Mesenchymal stem cell (in vitro differentiated cells and primary cell): Measurements from ENCODE around the gene GNL1. TPM values are rescaled to one million over a fixed set of nuclear protein-coding genes. Genes with fewer than 3 reads are reported as not detected.

ENCODE experiments used
- DNase-seq: peaks from one replicate; pipeline ENCODE4 v3.0.0-alpha.2; 2013
- H2AFZ ChIP-seq: one replicate; pipeline ENCODE4 v1.6.1; 2013; ENCODE audit warnings: low read depth, mild to moderate bottlenecking, control low read depth, inconsistent platforms, low read length, moderate library complexity
- H2AK5ac ChIP-seq: 2 replicates; pipeline ENCODE4 v1.6.1; 2013; ENCODE audit warnings: low read length, moderate library complexity, mild to moderate bottlenecking, inconsistent platforms; ENCODE audit not compliant: severe bottlenecking
- H2BK120ac ChIP-seq: one replicate; pipeline ENCODE4 v1.6.1; 2013; ENCODE audit warnings: low read depth, mild to moderate bottlenecking, inconsistent platforms, low read length, moderate library complexity
- H2BK12ac ChIP-seq, 2 experiments: one replicate each; pipeline ENCODE4 v1.6.1; 2013; ENCODE audit warnings: inconsistent platforms in 2 of 2, low read length in 2 of 2, mild to moderate bottlenecking in 2 of 2, moderate library complexity in 2 of 2, control low read depth in 1 of 2
- H2BK15ac ChIP-seq: one replicate; pipeline ENCODE4 v1.6.1; 2013; ENCODE audit warnings: mild to moderate bottlenecking, low read depth, inconsistent platforms; ENCODE audit not compliant: poor library complexity, severe bottlenecking
- H2BK5ac ChIP-seq: 2 replicates; pipeline ENCODE4 v1.6.1; 2013; ENCODE audit warnings: low read depth, mild to moderate bottlenecking, low read length, control low read depth, inconsistent platforms; ENCODE audit not compliant: poor library complexity, severe bottlenecking
- H3K14ac ChIP-seq, 2 experiments: one replicate each; pipeline ENCODE4 v1.6.1; 2013; ENCODE audit warnings: inconsistent platforms in 2 of 2, low read length in 2 of 2, control low read depth in 1 of 2, mild to moderate bottlenecking in 1 of 2, moderate library complexity in 1 of 2
- H3K18ac ChIP-seq, 2 experiments: one replicate each; pipeline ENCODE4 v1.6.1; 2013; ENCODE audit warnings: inconsistent platforms in 2 of 2, low read length in 2 of 2, control low read depth in 1 of 2, low read depth in 1 of 2, mild to moderate bottlenecking in 1 of 2
- H3K23ac ChIP-seq, 2 experiments: one replicate each; pipeline ENCODE4 v1.6.1; 2013; ENCODE audit warnings: inconsistent platforms in 2 of 2, low read length in 2 of 2, mild to moderate bottlenecking in 2 of 2, moderate library complexity in 2 of 2, control low read depth in 1 of 2
- H3K27ac ChIP-seq: 2 replicates; pipeline ENCODE4 v1.5.1; 2013; ENCODE audit warnings: mild to moderate bottlenecking, moderate library complexity, low read length, control low read depth, inconsistent platforms; ENCODE audit not compliant: poor library complexity, severe bottlenecking
- H3K27me3 ChIP-seq, 2 experiments: 2 replicates each; pipeline versions ENCODE4 v1.6.1 to v1.7.0; 2013; ENCODE audit warnings: low read length in 2 of 2, mild to moderate bottlenecking in 2 of 2, moderate library complexity in 2 of 2, control low read depth in 1 of 2, inconsistent platforms in 1 of 2; ENCODE audit not compliant: control insufficient read depth in 1 of 2, insufficient read depth in 1 of 2
- H3K36me3 ChIP-seq, 2 experiments: 2 replicates each; pipeline versions ENCODE4 v1.6.1 to v1.7.0; 2013; ENCODE audit warnings: low read length in 2 of 2, control low read depth in 1 of 2, inconsistent platforms in 1 of 2, low read depth in 1 of 2, mild to moderate bottlenecking in 1 of 2; ENCODE audit not compliant: insufficient read depth in 2 of 2, control insufficient read depth in 1 of 2
- H3K4ac ChIP-seq, 2 experiments: one replicate each; pipeline ENCODE4 v1.6.1; 2013; ENCODE audit warnings: inconsistent platforms in 2 of 2, low read length in 2 of 2, mild to moderate bottlenecking in 2 of 2, moderate library complexity in 2 of 2, control low read depth in 1 of 2, low read depth in 1 of 2
- H3K4me1 ChIP-seq: 2 replicates; pipeline ENCODE4 v1.6.1; 2013; ENCODE audit warnings: low read depth, low read length, control low read depth; ENCODE audit not compliant: control insufficient read depth, insufficient read depth
- H3K4me2 ChIP-seq: 2 replicates; pipeline ENCODE4 v1.6.1; 2013; ENCODE audit warnings: low read length, mild to moderate bottlenecking, inconsistent platforms; ENCODE audit not compliant: poor library complexity, severe bottlenecking
- H3K4me3 ChIP-seq, 2 experiments: 2 replicates each; pipeline versions ENCODE4 v1.5.1 to v1.7.0; 2013; ENCODE audit warnings: low read length in 2 of 2, mild to moderate bottlenecking in 2 of 2, control low read depth in 1 of 2, low read depth in 1 of 2; ENCODE audit not compliant: insufficient read depth in 1 of 2
- H3K79me1 ChIP-seq: replicated peaks from 2 replicates; pipeline ENCODE4 v1.6.1; 2013; ENCODE audit warnings: mild to moderate bottlenecking, control low read depth, low read length, inconsistent platforms; ENCODE audit not compliant: poor library complexity, severe bottlenecking
- H3K9ac ChIP-seq: 2 replicates; pipeline ENCODE4 v1.7.0; 2013; ENCODE audit warnings: mild to moderate bottlenecking, low read length, moderate library complexity
- H3K9me3 ChIP-seq: 2 replicates; pipeline ENCODE4 v1.7.0; 2013; ENCODE audit warnings: mild to moderate bottlenecking, low read length; ENCODE audit not compliant: control insufficient read depth
- H4K8ac ChIP-seq: one replicate; pipeline ENCODE4 v1.6.1; 2013; ENCODE audit warnings: inconsistent platforms, mild to moderate bottlenecking, low read length, moderate library complexity
- H4K91ac ChIP-seq: one replicate; pipeline ENCODE4 v1.6.1; 2013; ENCODE audit warnings: mild to moderate bottlenecking, low read length, inconsistent platforms
- WGBS: methylation state at CpG from one replicate; pipeline ENCODE4 v1.1.7; 2013; ENCODE audit warnings: mixed read lengths; 5-methylcytosine and 5-hydroxymethylcytosine counted together
- polyA plus RNA-seq, 2 experiments: library from polyadenylated mRNA; stranded (reverse); fragments of 200-250 nt; gene quantifications; one replicate each; pipeline ENCODE4 v1.2.3, GENCODE V29; 2013

The GNL1 gene, protein sequence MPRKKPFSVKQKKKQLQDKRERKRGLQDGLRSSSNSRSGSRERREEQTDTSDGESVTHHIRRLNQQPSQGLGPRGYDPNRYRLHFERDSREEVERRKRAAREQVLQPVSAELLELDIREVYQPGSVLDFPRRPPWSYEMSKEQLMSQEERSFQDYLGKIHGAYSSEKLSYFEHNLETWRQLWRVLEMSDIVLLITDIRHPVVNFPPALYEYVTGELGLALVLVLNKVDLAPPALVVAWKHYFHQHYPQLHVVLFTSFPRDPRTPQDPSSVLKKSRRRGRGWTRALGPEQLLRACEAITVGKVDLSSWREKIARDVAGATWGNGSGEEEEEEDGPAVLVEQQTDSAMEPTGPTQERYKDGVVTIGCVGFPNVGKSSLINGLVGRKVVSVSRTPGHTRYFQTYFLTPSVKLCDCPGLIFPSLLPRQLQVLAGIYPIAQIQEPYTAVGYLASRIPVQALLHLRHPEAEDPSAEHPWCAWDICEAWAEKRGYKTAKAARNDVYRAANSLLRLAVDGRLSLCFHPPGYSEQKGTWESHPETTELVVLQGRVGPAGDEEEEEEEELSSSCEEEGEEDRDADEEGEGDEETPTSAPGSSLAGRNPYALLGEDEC
- 38.9 TPM for polyA plus RNA-seq (2013, experiment 1 of 2)
- 36.3 TPM for polyA plus RNA-seq (2013, experiment 2 of 2)

DNA sequence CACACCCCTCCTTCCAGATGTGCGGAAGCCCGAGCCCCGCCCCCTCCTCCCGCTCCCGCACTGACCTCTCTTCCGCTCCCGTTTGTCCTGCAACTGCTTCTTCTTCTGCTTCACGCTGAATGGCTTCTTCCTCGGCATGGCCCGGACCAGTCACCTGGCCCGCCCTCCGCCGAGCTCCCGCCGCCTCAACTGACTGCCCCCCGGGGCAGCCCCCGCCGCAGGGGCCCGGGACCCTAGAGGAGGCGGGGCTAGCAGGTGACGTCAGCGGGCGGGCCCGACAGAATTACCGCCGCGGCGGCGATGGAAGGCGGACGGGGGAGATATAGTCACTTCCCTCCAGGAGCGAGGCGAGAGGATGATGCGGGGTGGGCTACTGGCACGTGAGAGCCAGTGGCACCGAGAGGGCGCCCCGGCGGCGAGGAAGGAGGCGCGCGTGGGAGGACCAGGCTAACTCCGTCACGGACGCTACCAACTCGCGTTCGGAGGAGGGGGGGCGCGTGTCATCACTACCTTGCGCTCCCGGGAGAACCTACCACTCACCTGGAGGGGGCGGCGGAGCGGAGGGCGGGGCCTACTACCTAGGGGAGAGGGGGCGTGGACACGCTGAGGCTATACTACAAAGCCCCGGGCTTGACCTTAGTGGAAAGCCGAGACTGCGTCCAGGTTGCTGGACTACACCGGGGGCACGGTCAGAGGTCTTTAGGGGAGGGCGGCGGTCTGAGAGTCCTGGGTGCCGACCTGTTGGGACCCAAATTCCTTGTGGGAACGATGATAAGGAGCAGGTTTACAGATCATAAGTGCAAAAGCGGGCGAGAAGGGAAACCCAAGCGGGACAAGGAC lies at the start of gene GNL1:
GNL1 (minus strand) TSS at position 424 of the 840 bp plus-strand sequence; CDS start at position 138, 286 bp downstream.
- peak within 1 kb of the TSS; percentile 98 for H4K8ac ChIP-seq
- peaks cover 37% of the 10 kb centered on the region for H3K79me1 ChIP-seq
- H4K91ac ChIP-seq = peak within 1 kb of the TSS; percentile 94
- peak within 1 kb of the TSS; percentile 89 to 95 for H3K4ac ChIP-seq
- H3K23ac ChIP-seq = peak within 1 kb of the TSS in 1 of 2 experiments; percentile 81
- H3K18ac ChIP-seq = peak within 1 kb of the TSS; percentile 91 to 99
- H2BK15ac ChIP-seq = peak within 1 kb of the TSS; percentile 99
- H3K36me3 ChIP-seq = peaks cover 25 to 50% of the 10 kb centered on the region in 2 experiments
- peak within 1 kb of the TSS; percentile 80 for H3K27ac ChIP-seq
- H3K9ac ChIP-seq = peak within 1 kb of the TSS; percentile 96
- peak within 1 kb of the TSS; percentile 97 for H2AFZ ChIP-seq
- WGBS = 1% methylated on average over 69 of the region's 71 CpGs
- peaks cover 4% of the 10 kb centered on the region for H3K4me1 ChIP-seq
- peak within 1 kb of the TSS in 1 of 2 experiments; percentile 98 for H3K14ac ChIP-seq
- H3K9me3 ChIP-seq = no peaks in the 10 kb centered on the region
- peak within 1 kb of the TSS; percentile 64 for H2BK120ac ChIP-seq
- H2BK12ac ChIP-seq = peak within 1 kb of the TSS; percentile 18 to 90
- H3K4me3 ChIP-seq = peak within 1 kb of the TSS; percentile 83 to 95
- H3K27me3 ChIP-seq = no peaks in the 10 kb centered on the region
- H2AK5ac ChIP-seq = peak within 1 kb of the TSS; percentile 41
- peak within 1 kb of the TSS; percentile 97 for H3K4me2 ChIP-seq
- DNase-seq = peak; percentile 93
- peak within 1 kb of the TSS; percentile 81 for H2BK5ac ChIP-seq

GRCh38 chr6:30603961-30604360 lies 47.7 kb upstream of the GNL1 start:
- H2BK5ac ChIP-seq = no peak overlapping the region
- no peak overlapping the region for H3K18ac ChIP-seq
- H3K4me2 ChIP-seq = no peak overlapping the region
- H2AFZ ChIP-seq = no peak overlapping the region
- no peak for DNase-seq
- H3K36me3 ChIP-seq = peaks cover 64 to 87% of the 10 kb centered on the region in 2 experiments
- H3K14ac ChIP-seq = no peak overlapping the region
- WGBS = 96% methylated on average over 13 of the region's 13 CpGs
- no peaks in the 10 kb centered on the region for H3K27me3 ChIP-seq
- H3K9me3 ChIP-seq = no peaks in the 10 kb centered on the region
- H3K27ac ChIP-seq = no peak overlapping the region
- H2BK15ac ChIP-seq = no peak overlapping the region
- H4K91ac ChIP-seq = no peak overlapping the region
- H3K79me1 ChIP-seq = peaks cover 33% of the 10 kb centered on the region
- no peak overlapping the region for H2AK5ac ChIP-seq
- H3K23ac ChIP-seq = no peak overlapping the region
- H3K4me1 ChIP-seq = no peaks in the 10 kb centered on the region
- H3K4me3 ChIP-seq = no peak overlapping the region
- no peak overlapping the region for H3K9ac ChIP-seq
- no peak overlapping the region for H3K4ac ChIP-seq
- H4K8ac ChIP-seq = no peak overlapping the region
- no peak overlapping the region for H2BK120ac ChIP-seq
- H2BK12ac ChIP-seq = no peak overlapping the region

GRCh38 chr6:30601815-30602641 lies 45.7 kb upstream of the GNL1 start:
- H2BK15ac ChIP-seq = no peak overlapping the region
- H3K4me2 ChIP-seq = no peak overlapping the region
- H4K8ac ChIP-seq = no peak overlapping the region
- no peak overlapping the region for H3K23ac ChIP-seq
- no peaks in the 10 kb centered on the region for H3K9me3 ChIP-seq
- no peak overlapping the region for H3K14ac ChIP-seq
- H2AFZ ChIP-seq = no peak overlapping the region
- no peak overlapping the region for H3K4me3 ChIP-seq
- H3K4ac ChIP-seq = no peak overlapping the region
- no peak for DNase-seq
- no peak overlapping the region for H3K18ac ChIP-seq
- no peaks in the 10 kb centered on the region for H3K27me3 ChIP-seq
- H2AK5ac ChIP-seq = no peak overlapping the region
- H2BK5ac ChIP-seq = no peak overlapping the region
- no peak overlapping the region for H3K27ac ChIP-seq
- peaks cover 61 to 70% of the 10 kb centered on the region in 2 experiments for H3K36me3 ChIP-seq
- H3K9ac ChIP-seq = no peak overlapping the region
- H4K91ac ChIP-seq = peak overlapping the region; percentile 13
- H3K4me1 ChIP-seq = no peaks in the 10 kb centered on the region
- 98% methylated on average over 35 of the region's 39 CpGs for WGBS
- no peak overlapping the region for H2BK120ac ChIP-seq
- H2BK12ac ChIP-seq = no peak overlapping the region
- peaks cover 25% of the 10 kb centered on the region for H3K79me1 ChIP-seq
